ENCODE data around the gene KCNQ4. TPM values are rescaled to one million over a fixed set of nuclear protein-coding genes. Genes with fewer than 3 reads are reported as not detected.

Gene KCNQ4
- polyA plus RNA-seq, 6 donors from 2014 or later = 0.11 TPM; not detected in 5

DNA sequence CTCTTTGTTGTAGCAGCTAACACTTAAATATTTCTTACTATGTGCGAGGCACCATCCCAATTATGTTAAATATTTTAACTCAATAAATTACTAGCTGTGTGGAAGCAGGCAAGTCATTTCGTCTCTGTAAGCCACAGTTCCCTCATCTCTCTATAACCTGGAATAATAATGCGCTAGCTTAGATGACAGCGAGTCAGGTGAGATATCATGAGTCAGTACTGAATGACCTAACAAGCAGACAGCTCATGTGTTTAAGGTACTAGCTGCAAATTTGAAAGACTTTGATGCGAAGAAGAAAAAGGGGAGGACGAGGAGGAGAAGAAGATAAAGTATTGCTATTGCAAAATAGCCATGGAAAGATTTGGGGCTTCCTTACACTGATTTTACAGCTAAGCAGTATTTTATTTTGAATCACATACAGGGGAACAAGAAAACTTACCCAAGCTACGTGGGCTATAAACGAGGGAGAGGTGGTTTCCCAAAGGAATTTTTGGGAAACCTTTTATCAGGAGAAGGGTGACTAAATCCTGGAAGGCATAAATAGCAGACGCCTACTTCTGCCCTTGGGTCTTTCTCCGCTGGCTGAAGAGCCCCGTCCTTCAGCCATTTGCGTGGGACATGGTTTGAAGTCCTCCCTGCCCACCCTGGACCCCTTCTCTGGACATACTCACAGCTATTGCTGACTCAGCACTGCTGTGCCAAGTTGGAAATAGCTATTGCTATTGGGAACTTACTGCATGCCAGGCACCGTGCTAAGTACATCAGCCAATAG lies 69.7 kb downstream of the KCNQ4 start:
- Mint-ChIP-seq H3K36me3 (no peaks in the 10 kb centered on the region), H3K27me3 (peaks cover 3 to 8% (median 3%) of the 10 kb centered on the region in 3 donors), H3K27ac (no peak overlapping the region), H3K4me1 (peaks cover 4 to 8% (median 8%) of the 10 kb centered on the region in 3 donors), H3K4me3 (no peak overlapping the region), H3K9me3 (no peaks in the 10 kb centered on the region)
- no peak for ATAC-seq (ENCODE audit: low read depth in 2 of 2)
- DNase-seq = no peak

DNA sequence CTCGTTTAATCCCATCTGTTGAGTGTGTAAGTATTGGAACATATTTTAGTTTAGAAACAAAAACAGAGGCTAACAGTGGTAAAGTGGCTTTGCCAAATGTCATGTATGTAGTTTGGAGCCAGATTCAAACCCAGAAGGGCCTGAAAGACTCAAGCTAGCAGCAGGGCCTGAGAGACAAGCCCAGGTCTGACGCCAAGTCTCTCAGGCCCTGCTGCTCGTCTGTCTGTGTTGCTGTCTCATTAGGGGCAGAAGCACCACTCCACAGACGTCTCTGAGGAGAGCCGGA lies 70.2 kb downstream of the KCNQ4 start:
- H3K9me3 Mint-ChIP-seq = no peaks in the 10 kb centered on the region
- peaks cover 8 to 9% (median 9%) of the 10 kb centered on the region in 3 donors for H3K27me3 Mint-ChIP-seq
- H3K36me3 Mint-ChIP-seq = no peaks in the 10 kb centered on the region
- H3K4me1 Mint-ChIP-seq = peaks cover 4 to 8% (median 8%) of the 10 kb centered on the region in 3 donors
- DNase-seq (no peak), ATAC-seq (ENCODE audit: low read depth in 2 of 2) (no peak)
- no peak overlapping the region for H3K27ac Mint-ChIP-seq
- H3K4me3 Mint-ChIP-seq = no peak overlapping the region

DNA sequence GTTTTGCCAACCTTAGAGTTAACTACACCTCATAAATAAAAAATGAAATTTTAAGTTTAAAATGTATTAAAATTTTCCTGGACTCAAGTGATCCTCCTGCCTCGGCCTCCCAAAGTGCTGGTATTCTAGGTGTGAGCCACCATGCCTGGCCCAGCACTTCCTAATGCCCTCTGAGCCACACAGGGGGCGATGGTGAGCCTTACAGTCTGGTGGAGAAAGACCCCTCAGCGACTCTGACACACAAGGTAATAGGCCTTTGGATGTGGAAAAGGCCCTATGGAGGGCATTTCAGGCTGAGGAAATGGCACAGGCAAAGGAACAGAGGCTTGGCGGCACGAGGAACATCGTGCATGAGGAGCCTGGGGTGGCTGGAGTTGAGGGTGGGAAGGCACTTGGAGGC lies 71.9 kb downstream of the KCNQ4 start:
- Mint-ChIP-seq H3K36me3 (no peaks in the 10 kb centered on the region), H3K4me3 (no peak overlapping the region), H3K27ac (no peak overlapping the region), H3K9me3 (no peaks in the 10 kb centered on the region), H3K4me1 (peaks cover 0 to 3% (median 0%) of the 10 kb centered on the region in 3 donors), H3K27me3 (peaks cover 11 to 26% (median 26%) of the 10 kb centered on the region in 3 donors)
- no peak for ATAC-seq (ENCODE audit: low read depth in 2 of 2)
- no peak for DNase-seq

DNA sequence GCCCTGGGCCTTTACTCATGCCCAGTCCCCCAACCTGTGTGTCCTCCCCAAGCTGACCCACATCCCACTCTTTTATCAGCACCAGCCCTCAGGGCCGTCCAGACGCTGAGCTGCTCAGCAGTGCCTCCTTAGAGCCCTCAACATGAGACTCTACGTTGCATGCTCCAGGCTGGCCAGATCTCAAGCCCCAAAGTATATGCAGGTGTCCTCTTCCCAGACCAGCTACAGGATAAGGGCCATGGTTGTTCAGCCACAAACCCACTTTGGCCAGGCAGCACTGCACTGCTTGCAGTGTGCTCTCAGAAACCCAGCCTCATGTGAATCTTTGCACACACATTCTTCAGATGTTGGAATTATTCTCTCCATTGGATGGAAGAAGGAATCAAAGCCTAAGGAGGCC lies 72.5 kb downstream of the KCNQ4 start:
- Mint-ChIP-seq H3K4me3 (peak overlapping the region in 1 of 8 donors; percentile 56), H3K27ac (no peak overlapping the region), H3K9me3 (no peaks in the 10 kb centered on the region), H3K36me3 (no peaks in the 10 kb centered on the region), H3K4me1 (peaks cover 5 to 8% (median 5%) of the 10 kb centered on the region in 3 donors), H3K27me3 (peaks cover 11 to 32% (median 32%) of the 10 kb centered on the region in 3 donors)
- DNase-seq (no peak), ATAC-seq (ENCODE audit: low read depth in 2 of 2) (no peak)

DNA sequence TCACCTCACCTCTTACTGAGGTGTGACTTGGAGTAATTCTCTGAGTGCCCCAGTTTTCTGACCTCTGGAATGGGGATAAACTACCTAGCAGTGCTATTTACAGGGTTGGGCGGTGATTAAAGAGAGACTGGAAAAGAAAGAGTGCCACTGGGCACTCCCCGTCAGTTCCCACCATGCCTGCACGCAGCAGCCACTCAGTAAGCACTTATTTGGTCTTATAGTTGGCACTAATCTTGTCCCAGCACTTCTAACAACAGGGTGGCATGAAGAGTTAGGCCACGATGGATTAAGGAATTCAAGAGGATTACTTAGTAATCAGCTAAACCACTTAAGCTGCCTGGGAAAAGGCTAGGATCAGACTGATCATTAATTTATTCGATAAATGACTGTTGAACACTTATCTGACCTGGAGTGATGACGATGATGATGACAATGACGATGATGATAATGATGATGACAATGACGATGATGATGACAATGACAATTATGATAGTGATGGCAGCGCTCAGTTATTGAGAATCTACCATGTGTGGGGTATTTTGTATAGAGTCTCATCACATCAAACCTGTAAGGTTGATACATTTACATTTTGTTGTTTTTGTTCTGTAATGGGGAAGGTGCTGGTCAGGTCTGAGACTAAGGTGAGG lies 73.2 kb downstream of the KCNQ4 start:
- ATAC-seq (ENCODE audit: low read depth in 2 of 2) (no peak), DNase-seq (no peak)
- H3K36me3 Mint-ChIP-seq = no peaks in the 10 kb centered on the region
- peak overlapping the region in 1 of 6 donors; percentile 34 for H3K27ac Mint-ChIP-seq
- H3K9me3 Mint-ChIP-seq = no peaks in the 10 kb centered on the region
- H3K4me3 Mint-ChIP-seq = no peak overlapping the region
- peaks cover 5 to 8% (median 6%) of the 10 kb centered on the region in 3 donors for H3K4me1 Mint-ChIP-seq
- H3K27me3 Mint-ChIP-seq = peaks cover 11 to 33% (median 32%) of the 10 kb centered on the region in 3 donors

DNA sequence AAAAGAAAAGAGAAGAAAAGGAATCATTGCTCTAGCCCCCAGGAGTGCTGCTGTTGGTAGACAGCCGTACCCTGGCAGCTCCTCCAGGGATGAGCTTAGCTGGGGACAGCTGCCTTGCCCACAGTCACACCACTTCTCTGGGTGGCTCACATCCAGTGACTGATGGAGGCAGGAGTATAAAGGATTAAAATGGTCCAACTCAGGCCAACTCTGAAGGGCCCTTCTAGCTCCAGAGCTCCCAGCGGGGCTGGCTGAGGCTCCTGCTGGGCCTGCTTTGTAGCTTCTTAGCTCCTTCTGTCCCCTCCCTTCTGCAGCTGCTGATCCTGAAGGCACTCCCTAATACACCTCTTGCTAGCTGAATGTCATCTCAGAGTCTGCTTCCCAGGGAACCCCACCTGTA lies 74.2 kb downstream of the KCNQ4 start:
- Mint-ChIP-seq H3K27ac (no peak overlapping the region), H3K9me3 (peaks cover 0 to 1% (median 0%) of the 10 kb centered on the region in 7 donors)

DNA sequence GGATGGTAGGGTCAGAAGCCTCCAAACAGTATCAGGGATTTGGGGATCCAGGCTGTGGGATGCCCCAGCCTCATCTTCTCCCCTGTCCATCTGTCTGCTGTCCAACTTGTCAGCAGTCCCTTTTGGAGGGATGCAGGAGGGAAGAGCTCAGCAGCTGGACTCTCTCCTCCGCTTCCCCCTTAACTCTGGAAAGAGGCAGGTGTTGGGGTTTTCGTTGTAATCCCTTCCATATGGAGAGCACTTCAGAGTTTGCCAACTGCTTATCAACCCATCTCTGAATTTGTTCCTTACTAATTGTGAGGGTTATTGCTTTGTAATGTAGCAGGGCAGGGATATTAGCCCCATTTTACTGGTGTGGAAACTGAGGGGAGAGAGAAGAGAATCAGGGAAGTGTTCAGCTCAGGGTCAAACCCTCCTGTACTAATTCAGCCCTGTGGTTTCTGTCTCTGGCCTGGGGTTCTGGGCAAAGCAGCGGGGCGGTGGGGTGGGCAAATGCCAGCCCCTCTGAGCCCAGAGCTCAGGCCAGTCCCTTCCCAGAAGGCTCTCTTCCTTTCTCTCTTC lies 75.3 kb downstream of the KCNQ4 start:
- no peaks in the 10 kb centered on the region for H3K36me3 Mint-ChIP-seq
- H3K9me3 Mint-ChIP-seq = peaks cover 0 to 1% (median 0%) of the 10 kb centered on the region in 7 donors
- DNase-seq (no peak), ATAC-seq (ENCODE audit: low read depth in 2 of 2) (no peak)
- no peak overlapping the region for H3K27ac Mint-ChIP-seq
- H3K4me3 Mint-ChIP-seq = peak overlapping the region in 2 of 8 donors; percentile 5 to 66
- peaks cover 17 to 33% (median 32%) of the 10 kb centered on the region in 3 donors for H3K27me3 Mint-ChIP-seq
- peaks cover 9 to 14% (median 14%) of the 10 kb centered on the region in 3 donors for H3K4me1 Mint-ChIP-seq

More for the DNA sequence above, 74.2 kb downstream of the KCNQ4 start:
- ATAC-seq (ENCODE audit: low read depth in 2 of 2) (no peak), DNase-seq (no peak)
- Mint-ChIP-seq H3K4me3 (peak overlapping the region in 1 of 8 donors; percentile 70), H3K27me3 (peaks cover 17 to 33% (median 32%) of the 10 kb centered on the region in 3 donors), H3K4me1 (peaks cover 9 to 12% (median 11%) of the 10 kb centered on the region in 3 donors), H3K36me3 (no peaks in the 10 kb centered on the region)

DNA sequence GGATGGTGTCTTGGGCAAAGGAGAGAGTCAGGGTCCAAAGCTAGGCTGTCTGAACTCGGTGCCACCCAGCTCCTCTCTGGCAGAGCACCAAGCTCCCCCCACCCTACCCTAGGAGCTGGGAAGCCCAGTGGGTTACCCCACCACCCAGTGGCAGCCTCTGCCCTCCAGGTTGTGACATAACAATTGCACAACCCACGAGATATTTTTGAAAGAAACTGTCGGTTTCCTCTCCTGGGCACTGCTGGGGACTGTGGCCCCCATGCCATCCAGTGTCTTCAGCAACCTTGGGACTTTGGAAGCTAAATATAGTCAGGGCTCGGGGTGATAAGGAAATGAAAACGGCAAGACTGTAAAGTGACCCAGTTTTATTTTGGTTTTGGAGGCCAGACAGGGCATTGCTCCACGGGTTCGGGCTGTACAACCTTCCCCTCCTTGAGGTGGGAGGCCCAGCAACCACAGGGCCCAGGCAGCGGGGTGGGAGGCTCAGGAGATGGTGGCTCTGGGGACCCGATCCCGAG lies 77.2 kb downstream of the KCNQ4 start:
- Mint-ChIP-seq H3K4me1 (peaks cover 9 to 14% (median 14%) of the 10 kb centered on the region in 3 donors), H3K27me3 (peaks cover 17 to 33% (median 32%) of the 10 kb centered on the region in 3 donors), H3K36me3 (no peaks in the 10 kb centered on the region), H3K9me3 (peaks cover 0 to 1% (median 0%) of the 10 kb centered on the region in 7 donors), H3K27ac (peak overlapping the region in 3 of 6 donors; percentile 54 to 77 (median 64)), H3K4me3 (peak overlapping the region; percentile 84 to 91 (median 88))
- ATAC-seq (ENCODE audit: low read depth in 2 of 2) = no peak
- DNase-seq = no peak

DNA sequence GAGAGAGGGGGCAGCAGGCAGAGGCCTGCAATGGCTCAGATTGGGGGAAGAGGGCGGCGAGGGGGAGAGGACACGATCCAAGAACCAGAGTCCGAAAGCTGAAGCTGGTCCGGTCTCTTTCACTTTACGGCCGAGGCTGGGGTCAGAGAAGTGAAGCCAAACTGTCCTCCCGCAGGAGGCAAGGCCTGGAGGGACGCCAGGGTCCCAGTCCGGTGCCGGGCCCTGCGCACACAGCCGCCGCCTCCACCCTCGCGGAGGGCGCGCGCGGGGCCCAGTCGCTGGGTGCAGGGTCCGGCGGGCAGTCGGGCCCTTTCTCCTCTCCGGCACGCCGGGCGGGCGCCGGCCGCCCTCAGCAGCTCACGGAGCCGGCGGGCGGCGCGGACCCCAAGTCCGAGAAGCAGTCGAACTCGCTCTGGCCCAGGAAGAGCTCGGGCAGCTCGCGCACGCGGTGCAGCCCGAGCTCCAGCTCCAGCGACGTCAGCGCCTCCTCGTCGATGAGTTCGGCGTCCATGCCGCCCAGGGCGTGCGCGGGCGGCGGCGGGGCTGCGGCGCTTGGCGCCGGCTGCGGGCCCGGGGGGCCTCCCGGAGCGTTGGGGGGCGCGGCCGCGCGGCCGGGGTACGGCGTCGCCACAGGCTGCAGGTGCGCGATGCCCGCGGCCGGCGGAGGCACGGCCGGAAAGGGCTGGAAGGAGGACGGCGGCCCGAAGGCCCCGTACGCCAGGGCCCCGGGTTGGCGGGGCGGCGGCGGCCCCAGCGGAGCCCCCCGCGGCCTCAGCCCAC lies 77.8 kb downstream of the KCNQ4 start:
- no peaks in the 10 kb centered on the region for H3K36me3 Mint-ChIP-seq
- peaks cover 0 to 1% (median 0%) of the 10 kb centered on the region in 7 donors for H3K9me3 Mint-ChIP-seq
- H3K4me3 Mint-ChIP-seq = peak overlapping the region; percentile 84 to 91 (median 88)
- DNase-seq = peak; percentile 25
- peaks cover 9 to 14% (median 14%) of the 10 kb centered on the region in 3 donors for H3K4me1 Mint-ChIP-seq
- ATAC-seq (ENCODE audit: low read depth in 2 of 2) = peak; percentile 17 to 19
- peak overlapping the region in 2 of 6 donors; percentile 64 to 77 for H3K27ac Mint-ChIP-seq
- peaks cover 19 to 33% (median 32%) of the 10 kb centered on the region in 3 donors for H3K27me3 Mint-ChIP-seq

DNA sequence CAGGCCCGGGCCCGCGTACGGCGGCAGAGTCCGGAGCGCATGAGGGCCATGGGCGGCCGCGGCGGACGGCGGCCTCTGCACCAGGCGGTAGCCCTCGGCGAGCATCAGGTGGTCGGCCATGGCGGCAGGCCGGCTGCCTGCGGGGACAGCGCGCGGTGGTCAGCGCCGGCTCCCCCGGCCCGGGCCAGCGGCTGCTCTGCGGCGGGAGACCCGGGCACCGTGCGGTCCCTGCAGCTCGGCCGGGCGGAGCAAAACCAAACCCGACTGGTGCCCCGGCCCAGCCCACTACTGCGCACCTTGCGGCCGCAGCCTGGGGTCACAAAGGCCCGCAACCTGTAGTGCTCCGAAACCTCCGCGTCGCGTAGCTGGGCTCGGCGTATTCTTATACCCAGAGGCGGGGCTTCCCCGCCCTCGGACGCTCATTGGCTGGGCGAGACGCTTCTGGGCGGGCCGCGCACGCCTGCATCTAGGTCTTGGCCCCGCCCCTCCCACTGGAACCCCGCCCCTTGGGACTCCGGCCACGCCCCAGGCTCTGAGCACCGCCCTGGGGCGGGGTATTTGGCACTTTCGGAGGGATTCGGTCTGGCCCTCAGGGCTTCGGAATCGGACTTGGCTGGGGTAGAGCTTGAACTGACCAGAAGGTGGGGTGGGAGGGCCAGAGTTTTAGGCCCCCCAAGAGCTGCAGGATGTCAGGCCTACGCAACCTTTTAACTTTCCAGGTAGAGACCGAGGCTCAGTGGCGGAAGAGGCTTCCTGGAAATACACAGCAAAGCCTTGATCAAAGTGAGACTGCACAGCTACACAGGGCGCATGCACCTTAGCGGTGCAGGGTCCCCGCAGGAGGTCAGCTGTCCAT lies 78.6 kb downstream of the KCNQ4 start, which contains the start of gene CITED4:
TSS of gene CITED4 (minus strand) at position 356 of the 856 bp plus-strand sequence. CDS start at position 120, 236 bp downstream.
- Mint-ChIP-seq H3K9me3 (peaks cover 0 to 1% (median 0%) of the 10 kb centered on the region in 7 donors), H3K27me3 (peaks cover 21 to 33% (median 32%) of the 10 kb centered on the region in 3 donors), H3K27ac (peak within 1 kb of the TSS in 3 of 6 donors; percentile 73 to 88 (median 77)), H3K4me1 (peaks cover 9 to 14% (median 14%) of the 10 kb centered on the region in 3 donors), H3K36me3 (no peaks in the 10 kb centered on the region), H3K4me3 (peak within 1 kb of the TSS; percentile 87 to 98 (median 95))
- ATAC-seq (ENCODE audit: low read depth in 2 of 2) (peak; percentile 94 to 96), DNase-seq (peak; percentile 91)

DNA sequence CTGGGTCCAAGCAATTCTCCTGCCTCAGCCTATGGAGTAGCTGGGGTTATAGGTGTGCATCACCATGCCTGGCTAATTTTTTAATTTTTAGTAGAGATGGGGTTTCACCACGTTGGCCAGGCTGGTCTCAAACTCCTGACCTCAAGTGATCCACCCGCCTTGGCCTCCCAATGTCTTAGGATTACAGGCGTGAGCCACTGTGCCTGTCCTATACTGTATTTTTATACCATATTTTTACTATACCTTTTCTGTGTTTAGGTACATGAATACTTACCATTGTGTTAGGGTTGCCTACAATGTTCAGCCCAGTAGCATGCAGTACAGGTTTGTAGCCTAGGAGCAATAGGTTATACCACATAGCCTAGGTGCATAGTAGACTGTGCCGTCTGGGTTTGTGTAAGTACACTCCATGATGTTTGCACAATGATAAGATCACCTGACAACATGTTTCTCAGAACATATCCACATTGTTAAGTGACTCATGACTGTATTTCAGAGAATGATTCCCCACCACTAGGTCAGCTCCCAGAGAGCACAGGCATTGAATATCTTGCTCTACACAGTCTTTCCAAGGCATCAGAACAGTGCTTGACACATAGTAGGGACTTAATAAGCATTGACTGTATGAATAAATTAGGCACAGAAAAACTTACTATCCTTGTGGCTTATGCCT lies 84.6 kb downstream of the KCNQ4 start:
- Mint-ChIP-seq H3K4me1 (no peaks in the 10 kb centered on the region), H3K27me3 (peaks cover 16 to 23% (median 22%) of the 10 kb centered on the region in 3 donors), H3K36me3 (peaks cover 0 to 10% of the 10 kb centered on the region in 2 donors), H3K4me3 (no peak overlapping the region), H3K27ac (no peak overlapping the region), H3K9me3 (peaks cover 0 to 11% (median 5%) of the 10 kb centered on the region in 7 donors)
- DNase-seq (no peak), ATAC-seq (ENCODE audit: low read depth in 2 of 2) (no peak)

Measured in naive B cell (primary cell).